Endodermal cell (in vitro differentiated cells): ENCODE results near the gene DUS1L. TPM values are rescaled to one million over a fixed set of nuclear protein-coding genes. Genes with fewer than 3 reads are reported as not detected.

ENCODE experiments used
- DNase-seq: peaks from one replicate; pipeline ENCODE4 v3.0.0-alpha.2; 2017
- H3K27ac ChIP-seq: 2 replicates; pipeline ENCODE4 v1.5.1; 2013; ENCODE audit warnings: mild to moderate bottlenecking, low read depth, low read length, moderate library complexity
- H3K27me3 ChIP-seq: 2 replicates; pipeline ENCODE4 v1.6.1; 2013; ENCODE audit warnings: mild to moderate bottlenecking, low read length, moderate library complexity; ENCODE audit not compliant: insufficient read depth, control insufficient read depth, poor library complexity, severe bottlenecking
- H3K36me3 ChIP-seq: 2 replicates; pipeline ENCODE4 v1.7.0; 2013; ENCODE audit warnings: mild to moderate bottlenecking, low read length, moderate library complexity; ENCODE audit not compliant: control insufficient read depth, insufficient read depth
- H3K4me1 ChIP-seq: one replicate; pipeline ENCODE4 v1.7.0; 2013; ENCODE audit warnings: low read length; ENCODE audit not compliant: control insufficient read depth, insufficient read depth
- H3K4me3 ChIP-seq: 2 replicates; pipeline ENCODE4 v1.5.1; 2013; ENCODE audit warnings: mild to moderate bottlenecking, low read length, moderate library complexity
- H3K9ac ChIP-seq: 2 replicates; pipeline ENCODE4 v1.6.1; 2013; ENCODE audit warnings: mild to moderate bottlenecking, low read length, moderate library complexity; ENCODE audit not compliant: poor library complexity, severe bottlenecking; ENCODE audit errors: extremely low read depth
- H3K9me3 ChIP-seq: 2 replicates; pipeline ENCODE4 v1.6.1; 2013; ENCODE audit warnings: mild to moderate bottlenecking, low read length, moderate library complexity; ENCODE audit not compliant: control insufficient read depth
- H3K27ac Mint-ChIP-seq: 2 replicates; pipeline ENCODE4 v1.8.0; 2020; ENCODE audit warnings: mixed read lengths
- H3K27me3 Mint-ChIP-seq: 2 replicates; pipeline ENCODE4 v1.8.0; 2021; ENCODE audit warnings: mild to moderate bottlenecking, mixed read lengths; ENCODE audit not compliant: insufficient read depth
- H3K36me3 Mint-ChIP-seq: 2 replicates; pipeline ENCODE4 v1.8.0; 2020; ENCODE audit warnings: low read depth, mixed read lengths
- H3K4me1 Mint-ChIP-seq: 2 replicates; pipeline ENCODE4 v1.8.0; 2020; ENCODE audit warnings: mixed read lengths
- H3K4me3 Mint-ChIP-seq: 2 replicates; pipeline ENCODE4 v1.8.0; 2020; ENCODE audit warnings: mild to moderate bottlenecking, moderate library complexity, mixed read lengths
- H3K9me3 Mint-ChIP-seq: 2 replicates; pipeline ENCODE4 v1.8.0; 2020; ENCODE audit warnings: mild to moderate bottlenecking, mixed read lengths
- WGBS, 2 experiments: methylation state at CpG; one replicate each; pipeline versions ENCODE4 v1.1.5 to v1.1.7; 2013; ENCODE audit warnings: missing lambda C conversion rate in 2 of 2, mixed read lengths in 1 of 2; ENCODE audit not compliant: insufficient coverage in 1 of 2, insufficient read length in 1 of 2; 5-methylcytosine and 5-hydroxymethylcytosine counted together
- total RNA-seq, 2 donors: library from RNA; stranded (reverse); fragmentation: NEBNext Ultra II Directional in 1 of 2; extraction: Animal tissue kit (Norgen Biotek cat#: 25700) in 1 of 2; gene quantifications; 2 replicates in 1 of 2; 3 replicates in 1 of 2; pipeline ENCODE4 v1.2.1, GENCODE V29; 2021
- TF ChIP-seq, protein P1 (sequence below): fragments of 200-600 bp; sonication (generic); conservative IDR thresholded peaks from 2 replicates; pipeline ENCODE4 v1.5.0; 2021; ENCODE audit warnings: antibody characterized with exemption, mild to moderate bottlenecking

DUS1L gene
- total RNA-seq, 2 donors from 2014 or later = 85.3 to 108 TPM

- no peaks in the 10 kb centered on the region for H3K9me3 Mint-ChIP-seq
- DNase-seq = peak; percentile 84
Observed at GRCh38 chr17:82077617-82078358, 12.2 kb upstream of the DUS1L start.

GRCh38 chr17:82076785-82077591 lies 11.4 kb upstream of the DUS1L start:
- WGBS, 2 experiments = 91 to 96% methylated on average over 15 to 21 of the region's 21 CpGs
- no peak overlapping the region for H3K27ac Mint-ChIP-seq
- peak overlapping the region; percentile 40 for H3K27ac ChIP-seq

More at GRCh38 chr17:82077617-82078358, 12.2 kb upstream of the DUS1L start:
- peaks cover 22% of the 10 kb centered on the region for H3K36me3 ChIP-seq
- H3K27ac ChIP-seq = peak overlapping the region; percentile 32
- H3K9me3 ChIP-seq = no peaks in the 10 kb centered on the region
- peaks cover 21% of the 10 kb centered on the region for H3K36me3 Mint-ChIP-seq
- H3K4me3 Mint-ChIP-seq = no peak overlapping the region
- H3K4me1 ChIP-seq = no peaks in the 10 kb centered on the region
- peak overlapping the region; percentile 75 for H3K27ac Mint-ChIP-seq
- no peak overlapping the region for H3K4me3 ChIP-seq
- H3K27me3 Mint-ChIP-seq = peaks cover 8% of the 10 kb centered on the region
- no peaks in the 10 kb centered on the region for H3K4me1 Mint-ChIP-seq
- no peak overlapping the region for H3K9ac ChIP-seq
- TF ChIP-seq, protein P1, sequence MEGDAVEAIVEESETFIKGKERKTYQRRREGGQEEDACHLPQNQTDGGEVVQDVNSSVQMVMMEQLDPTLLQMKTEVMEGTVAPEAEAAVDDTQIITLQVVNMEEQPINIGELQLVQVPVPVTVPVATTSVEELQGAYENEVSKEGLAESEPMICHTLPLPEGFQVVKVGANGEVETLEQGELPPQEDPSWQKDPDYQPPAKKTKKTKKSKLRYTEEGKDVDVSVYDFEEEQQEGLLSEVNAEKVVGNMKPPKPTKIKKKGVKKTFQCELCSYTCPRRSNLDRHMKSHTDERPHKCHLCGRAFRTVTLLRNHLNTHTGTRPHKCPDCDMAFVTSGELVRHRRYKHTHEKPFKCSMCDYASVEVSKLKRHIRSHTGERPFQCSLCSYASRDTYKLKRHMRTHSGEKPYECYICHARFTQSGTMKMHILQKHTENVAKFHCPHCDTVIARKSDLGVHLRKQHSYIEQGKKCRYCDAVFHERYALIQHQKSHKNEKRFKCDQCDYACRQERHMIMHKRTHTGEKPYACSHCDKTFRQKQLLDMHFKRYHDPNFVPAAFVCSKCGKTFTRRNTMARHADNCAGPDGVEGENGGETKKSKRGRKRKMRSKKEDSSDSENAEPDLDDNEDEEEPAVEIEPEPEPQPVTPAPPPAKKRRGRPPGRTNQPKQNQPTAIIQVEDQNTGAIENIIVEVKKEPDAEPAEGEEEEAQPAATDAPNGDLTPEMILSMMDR = no peak
- no peaks in the 10 kb centered on the region for H3K27me3 ChIP-seq
- WGBS, 2 experiments = 91 to 95% methylated on average over 16 to 28 of the region's 28 CpGs

More at GRCh38 chr17:82076785-82077591, 11.4 kb upstream of the DUS1L start:
- Histone ChIP-seq H3K4me3 (no peak overlapping the region), H3K4me1 (no peaks in the 10 kb centered on the region), H3K9me3 (no peaks in the 10 kb centered on the region), H3K9ac (no peak overlapping the region), H3K36me3 (peaks cover 17% of the 10 kb centered on the region), H3K27me3 (no peaks in the 10 kb centered on the region)
- Mint-ChIP-seq H3K4me3 (no peak overlapping the region), H3K4me1 (no peaks in the 10 kb centered on the region), H3K36me3 (peaks cover 21% of the 10 kb centered on the region), H3K9me3 (no peaks in the 10 kb centered on the region), H3K27me3 (peaks cover 11% of the 10 kb centered on the region)
- TF ChIP-seq, protein P1 = peak; percentile 32
- DNase-seq = peak; percentile 79
